Ishikawa (cell line): ENCODE measurements around the gene ZBTB46.

Experiments used
- EGR1 ChIP-seq: IDR thresholded peaks from 2 replicates; pipeline ENCODE4 v1.6.1; 2012
- FOXM1 ChIP-seq: IDR thresholded peaks from 2 replicates; pipeline ENCODE4 v1.6.1; 2012; ENCODE audit warnings: low read depth, borderline replicate concordance
- MAX ChIP-seq: IDR thresholded peaks from 2 replicates; pipeline ENCODE4 v1.6.1; 2012

- TF ChIP-seq FOXM1, result no peak
- no peak for TF ChIP-seq MAX
- no peak for TF ChIP-seq EGR1
Measured at GRCh38 chr20:63703976-63704748, 126.9 kb downstream of the ZBTB46 start.
